ENCODE measurements around the gene EXTL1. TPM values are rescaled to one million over a fixed set of nuclear protein-coding genes. Genes with fewer than 3 reads are reported as not detected.
A peak's percentile ranks its signal among the peaks of the same experiment; 100 is the strongest.

The EXTL1 gene
- total RNA-seq, 1 experiment from 2014 or later = not detected

GRCh38 chr1:26070963-26071342, 49.4 kb downstream of the EXTL1 start:
- Mint-ChIP-seq H3K4me1 (ENCODE audit: low read depth, unreplicated experiment) (peaks cover 21% of the 10 kb centered on the region), H3K36me3 (ENCODE audit: insufficient read depth, unreplicated experiment) (no peaks in the 10 kb centered on the region), H3K9me3 (ENCODE audit: low read depth, unreplicated experiment) (no peaks in the 10 kb centered on the region), H3K27ac (ENCODE audit: unreplicated experiment) (no peak overlapping the region), H3K4me3 (ENCODE audit: low read depth, unreplicated experiment) (no peak overlapping the region), H3K27me3 (ENCODE audit: unreplicated experiment) (no peaks in the 10 kb centered on the region)
- TF ChIP-seq CTCF (IDR thresholded peaks at IDR 0.05; ENCODE audit: unreplicated experiment) = no peak
- intact Hi-C loops (cut with micrococcal nuclease; ENCODE audit: unreplicated experiment) = no loop called here
- BruUV-seq (replicated peaks) = no TSS peak
- no peak for DNase-seq
- CTCF ChIA-PET = no interaction called here

DNA sequence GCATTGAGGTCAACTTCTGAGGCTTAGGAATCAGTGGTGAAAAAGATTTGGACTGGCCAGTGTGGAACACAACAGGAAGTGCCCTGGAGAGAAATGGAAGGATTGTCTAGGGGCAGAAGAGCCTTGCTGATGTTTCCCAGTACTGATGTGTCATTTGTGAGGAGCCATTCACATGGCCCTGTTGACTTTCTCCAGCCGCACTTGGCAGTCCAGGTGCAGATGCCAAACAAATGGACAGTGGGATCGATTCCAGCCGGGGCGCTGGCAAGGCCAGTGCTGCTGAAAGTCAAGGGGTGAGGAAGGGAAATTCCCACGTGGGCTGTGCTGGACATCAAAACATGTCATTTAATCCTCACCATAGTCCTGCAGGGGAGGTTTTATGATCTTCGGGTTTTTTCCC, 50.7 kb downstream of the EXTL1 start:
- Mint-ChIP-seq H3K27me3 (ENCODE audit: unreplicated experiment) (no peaks in the 10 kb centered on the region), H3K36me3 (ENCODE audit: insufficient read depth, unreplicated experiment) (no peaks in the 10 kb centered on the region), H3K9me3 (ENCODE audit: low read depth, unreplicated experiment) (no peaks in the 10 kb centered on the region), H3K4me1 (ENCODE audit: low read depth, unreplicated experiment) (peaks cover 28% of the 10 kb centered on the region), H3K4me3 (ENCODE audit: low read depth, unreplicated experiment) (no peak overlapping the region), H3K27ac (ENCODE audit: unreplicated experiment) (no peak overlapping the region)
- no TSS peak for BruUV-seq (replicated peaks)
- CTCF ChIA-PET = no interaction called here
- no peak for TF ChIP-seq CTCF (IDR thresholded peaks at IDR 0.05; ENCODE audit: unreplicated experiment)
- intact Hi-C loops (cut with micrococcal nuclease; ENCODE audit: unreplicated experiment) = no loop called here
- DNase-seq = peak; percentile 6

DNA sequence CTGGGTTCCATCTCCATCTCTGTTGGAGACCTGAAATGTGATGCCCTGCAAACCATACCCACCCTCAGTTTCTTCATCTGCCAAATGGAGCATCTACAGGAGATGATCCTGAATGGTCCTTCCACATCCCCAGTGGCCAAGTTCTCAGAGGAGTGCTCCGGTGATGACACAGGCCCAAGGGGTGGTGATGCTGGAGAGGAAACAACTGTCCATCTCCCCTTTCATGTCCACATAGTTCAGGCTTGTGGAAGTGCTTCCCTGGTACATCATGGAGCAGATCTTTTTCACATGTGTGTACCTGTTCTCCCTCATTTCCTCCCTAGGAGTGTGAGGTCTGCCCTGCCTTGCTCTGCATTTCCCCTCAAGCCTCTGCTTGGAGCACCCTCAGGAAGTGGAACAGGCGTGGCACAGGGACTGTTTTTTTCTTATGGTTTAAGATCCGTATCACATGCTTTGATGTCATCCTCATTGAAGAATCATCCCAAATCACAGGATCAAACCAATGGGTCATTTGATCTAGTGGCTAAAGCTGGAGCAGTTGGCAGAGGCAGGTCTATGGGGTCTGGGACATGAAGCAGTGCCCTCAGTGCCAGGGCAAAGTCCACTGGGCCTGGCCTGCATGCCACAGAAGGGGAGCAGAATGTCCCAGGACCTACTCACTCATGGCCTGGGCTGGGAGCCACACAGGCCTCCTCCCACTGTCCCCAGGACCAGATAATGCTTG, 54.0 kb downstream of the EXTL1 start:
- peaks cover 50% of the 10 kb centered on the region for H3K4me1 Mint-ChIP-seq (ENCODE audit: low read depth, unreplicated experiment)
- intact Hi-C loops (cut with micrococcal nuclease; ENCODE audit: unreplicated experiment) = no loop called here
- no peak for DNase-seq
- no peaks in the 10 kb centered on the region for H3K27me3 Mint-ChIP-seq (ENCODE audit: unreplicated experiment)
- H3K27ac Mint-ChIP-seq (ENCODE audit: unreplicated experiment) = no peak overlapping the region
- BruUV-seq (replicated peaks) = no TSS peak
- no peak for TF ChIP-seq CTCF (IDR thresholded peaks at IDR 0.05; ENCODE audit: unreplicated experiment)
- CTCF ChIA-PET = no interaction called here
- no peak overlapping the region for H3K4me3 Mint-ChIP-seq (ENCODE audit: low read depth, unreplicated experiment)
- no peaks in the 10 kb centered on the region for H3K9me3 Mint-ChIP-seq (ENCODE audit: low read depth, unreplicated experiment)
- no peaks in the 10 kb centered on the region for H3K36me3 Mint-ChIP-seq (ENCODE audit: insufficient read depth, unreplicated experiment)

- H3K9me3 Mint-ChIP-seq (ENCODE audit: low read depth, unreplicated experiment) = no peaks in the 10 kb centered on the region
- H3K36me3 Mint-ChIP-seq (ENCODE audit: insufficient read depth, unreplicated experiment) = no peaks in the 10 kb centered on the region
- no peaks in the 10 kb centered on the region for H3K27me3 Mint-ChIP-seq (ENCODE audit: unreplicated experiment)
- intact Hi-C loops (cut with micrococcal nuclease; ENCODE audit: unreplicated experiment) = no loop called here
- H3K4me1 Mint-ChIP-seq (ENCODE audit: low read depth, unreplicated experiment) = peaks cover 42% of the 10 kb centered on the region
- CTCF ChIA-PET = no interaction called here
- BruUV-seq (replicated peaks) = no TSS peak
- no peak overlapping the region for H3K4me3 Mint-ChIP-seq (ENCODE audit: low read depth, unreplicated experiment)
- no peak for TF ChIP-seq CTCF (IDR thresholded peaks at IDR 0.05; ENCODE audit: unreplicated experiment)
- H3K27ac Mint-ChIP-seq (ENCODE audit: unreplicated experiment) = no peak overlapping the region
- DNase-seq = no peak
Observed at GRCh38 chr1:26077524-26077923, 55.9 kb downstream of the EXTL1 start.
